Measurements from ENCODE around the gene RAB40C.

The RAB40C gene

DNA sequence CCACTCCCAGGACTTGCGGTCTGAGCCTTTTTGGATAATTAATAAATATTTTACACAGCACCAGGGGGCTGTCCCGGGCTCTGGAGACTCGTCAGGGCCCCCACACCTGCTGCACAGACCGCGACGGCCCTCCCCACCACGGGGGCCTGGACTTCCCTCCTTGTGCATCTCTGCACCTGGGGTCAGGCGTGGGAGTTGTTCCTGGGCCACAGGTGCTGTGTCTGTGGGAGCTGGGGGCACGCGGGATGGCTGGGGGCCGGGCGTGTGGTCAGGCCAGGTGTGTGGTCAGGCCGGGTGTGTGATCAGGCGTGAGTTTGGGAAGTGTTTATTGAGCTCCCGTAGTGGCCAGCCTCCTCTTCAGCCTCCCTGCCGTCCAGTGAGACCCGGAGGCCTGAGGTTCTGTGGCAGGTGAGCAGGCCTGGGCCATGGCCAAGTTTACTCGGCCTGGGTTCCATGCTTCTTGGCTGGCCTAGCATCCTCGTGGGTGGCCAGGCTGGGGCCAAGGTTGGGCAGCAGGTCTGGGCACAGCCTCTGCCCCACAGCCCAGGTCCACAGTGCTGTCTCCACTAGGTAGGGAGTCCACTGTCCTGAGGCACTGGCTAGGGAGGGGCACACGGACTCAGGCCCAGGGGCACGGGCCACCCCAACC lies 88.5 kb downstream of the RAB40C start:
- ATAC-seq: no peak
- TF ChIP-seq BACH2 (CRISPR knock-in tag; IDR thresholded peaks at IDR 0.05; ENCODE audit: borderline replicate concordance) (no peak), CSDC2 (CRISPR knock-in tag; IDR thresholded peaks at IDR 0.05) (no peak), PPARA (CRISPR knock-in tag; IDR thresholded peaks at IDR 0.05; ENCODE audit: borderline replicate concordance) (no peak), SNAI2 (CRISPR knock-in tag; IDR thresholded peaks at IDR 0.05) (no peak), ISL1 (CRISPR knock-in tag; IDR thresholded peaks at IDR 0.05) (no peak), TOX (CRISPR knock-in tag; IDR thresholded peaks at IDR 0.05; ENCODE audit: borderline replicate concordance) (no peak), GLIS3 (CRISPR knock-in tag; IDR thresholded peaks at IDR 0.05) (no peak), ZFP3 (CRISPR knock-in tag; IDR thresholded peaks at IDR 0.05) (no peak), ZFP30 (CRISPR knock-in tag; IDR thresholded peaks at IDR 0.05) (no peak), OSR1 (CRISPR knock-in tag; IDR thresholded peaks at IDR 0.05) (no peak), ZNF8 (CRISPR knock-in tag; IDR thresholded peaks at IDR 0.05) (no peak), ARNTL (CRISPR knock-in tag; IDR thresholded peaks at IDR 0.05; ENCODE audit: borderline replicate concordance, low read depth) (no peak)
- TF ChIP-seq, protein P1, sequence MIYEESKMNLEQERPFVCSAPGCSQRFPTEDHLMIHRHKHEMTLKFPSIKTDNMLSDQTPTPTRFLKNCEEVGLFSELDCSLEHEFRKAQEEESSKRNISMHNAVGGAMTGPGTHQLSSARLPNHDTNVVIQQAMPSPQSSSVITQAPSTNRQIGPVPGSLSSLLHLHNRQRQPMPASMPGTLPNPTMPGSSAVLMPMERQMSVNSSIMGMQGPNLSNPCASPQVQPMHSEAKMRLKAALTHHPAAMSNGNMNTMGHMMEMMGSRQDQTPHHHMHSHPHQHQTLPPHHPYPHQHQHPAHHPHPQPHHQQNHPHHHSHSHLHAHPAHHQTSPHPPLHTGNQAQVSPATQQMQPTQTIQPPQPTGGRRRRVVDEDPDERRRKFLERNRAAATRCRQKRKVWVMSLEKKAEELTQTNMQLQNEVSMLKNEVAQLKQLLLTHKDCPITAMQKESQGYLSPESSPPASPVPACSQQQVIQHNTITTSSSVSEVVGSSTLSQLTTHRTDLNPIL (CRISPR knock-in tag; IDR thresholded peaks at IDR 0.05; ENCODE audit: low read depth): no peak
- TF ChIP-seq, protein P2, sequence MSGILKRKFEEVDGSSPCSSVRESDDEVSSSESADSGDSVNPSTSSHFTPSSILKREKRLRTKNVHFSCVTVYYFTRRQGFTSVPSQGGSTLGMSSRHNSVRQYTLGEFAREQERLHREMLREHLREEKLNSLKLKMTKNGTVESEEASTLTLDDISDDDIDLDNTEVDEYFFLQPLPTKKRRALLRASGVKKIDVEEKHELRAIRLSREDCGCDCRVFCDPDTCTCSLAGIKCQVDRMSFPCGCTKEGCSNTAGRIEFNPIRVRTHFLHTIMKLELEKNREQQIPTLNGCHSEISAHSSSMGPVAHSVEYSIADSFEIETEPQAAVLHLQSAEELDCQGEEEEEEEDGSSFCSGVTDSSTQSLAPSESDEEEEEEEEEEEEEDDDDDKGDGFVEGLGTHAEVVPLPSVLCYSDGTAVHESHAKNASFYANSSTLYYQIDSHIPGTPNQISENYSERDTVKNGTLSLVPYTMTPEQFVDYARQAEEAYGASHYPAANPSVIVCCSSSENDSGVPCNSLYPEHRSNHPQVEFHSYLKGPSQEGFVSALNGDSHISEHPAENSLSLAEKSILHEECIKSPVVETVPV (CRISPR knock-in tag; IDR thresholded peaks at IDR 0.05): no peak
